NCI-H460 (cell line): ENCODE data around the gene C1orf167. TPM values are rescaled to one million over a fixed set of nuclear protein-coding genes. Genes with fewer than 3 reads are reported as not detected.
"Not testable (repeated sequence)": the region's sequence is repeated elsewhere in the genome, so short reads cannot be mapped to it uniquely, and the experiment has no call there.

ENCODE experiments used
- DNase-seq: peaks from one replicate; pipeline ENCODE4 v3.0.0-alpha.2; 2016; ENCODE audit warnings: low read depth; ENCODE audit errors: extremely low read depth
- total RNA-seq: library from RNA; depleted of rRNA; stranded (reverse); fragments of >200 nt; shearing (Covaris generic); gene quantifications from 2 replicates; pipeline ENCODE4 v1.2.3, GENCODE V29; 2014

Gene C1orf167
- total RNA-seq, 1 experiment from 2014 or later: not detected

GRCh38 chr1:11799896-11800295 is 37.9 kb downstream of the C1orf167 start:
- no peak for DNase-seq

GRCh38 chr1:11800391-11800755 is 38.4 kb downstream of the C1orf167 start:
- DNase-seq: no peak

DNA sequence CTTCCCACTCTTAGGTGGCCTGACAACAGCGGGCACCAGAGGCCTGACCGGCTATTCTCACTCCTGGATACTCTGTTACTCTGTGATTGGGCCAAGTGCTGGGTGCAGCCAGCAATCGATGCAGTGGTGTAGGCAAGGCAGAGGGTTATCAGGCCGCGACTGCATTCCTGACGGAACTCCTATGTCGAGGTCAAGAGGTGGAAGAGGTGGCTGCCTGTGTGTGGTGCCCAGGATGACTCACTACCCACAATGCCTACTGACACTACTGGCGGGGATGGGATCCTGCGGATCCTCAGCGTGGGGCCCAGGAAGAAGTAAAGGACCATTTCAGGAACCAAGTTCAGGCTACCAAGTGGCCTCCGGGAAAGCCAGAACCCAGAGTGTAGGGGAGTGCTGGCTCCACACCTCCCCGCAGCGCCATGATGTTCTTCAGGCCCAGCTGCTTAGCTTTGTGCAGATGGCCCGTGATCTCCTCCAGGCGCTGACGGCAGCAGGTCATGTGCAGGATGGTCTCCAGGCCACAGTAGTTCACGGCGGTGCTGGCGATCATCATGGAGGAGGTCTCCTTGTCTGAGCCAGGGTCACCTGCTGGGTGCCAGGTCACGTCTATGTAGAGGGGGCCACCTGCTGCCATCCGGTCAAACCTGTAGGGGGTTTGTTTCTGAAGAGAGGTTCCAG is 38.9 kb downstream of the C1orf167 start:
- DNase-seq: no peak

- DNase-seq: no peak
Observed at GRCh38 chr1:11802616-11802972, 40.6 kb downstream of the C1orf167 start.

DNA sequence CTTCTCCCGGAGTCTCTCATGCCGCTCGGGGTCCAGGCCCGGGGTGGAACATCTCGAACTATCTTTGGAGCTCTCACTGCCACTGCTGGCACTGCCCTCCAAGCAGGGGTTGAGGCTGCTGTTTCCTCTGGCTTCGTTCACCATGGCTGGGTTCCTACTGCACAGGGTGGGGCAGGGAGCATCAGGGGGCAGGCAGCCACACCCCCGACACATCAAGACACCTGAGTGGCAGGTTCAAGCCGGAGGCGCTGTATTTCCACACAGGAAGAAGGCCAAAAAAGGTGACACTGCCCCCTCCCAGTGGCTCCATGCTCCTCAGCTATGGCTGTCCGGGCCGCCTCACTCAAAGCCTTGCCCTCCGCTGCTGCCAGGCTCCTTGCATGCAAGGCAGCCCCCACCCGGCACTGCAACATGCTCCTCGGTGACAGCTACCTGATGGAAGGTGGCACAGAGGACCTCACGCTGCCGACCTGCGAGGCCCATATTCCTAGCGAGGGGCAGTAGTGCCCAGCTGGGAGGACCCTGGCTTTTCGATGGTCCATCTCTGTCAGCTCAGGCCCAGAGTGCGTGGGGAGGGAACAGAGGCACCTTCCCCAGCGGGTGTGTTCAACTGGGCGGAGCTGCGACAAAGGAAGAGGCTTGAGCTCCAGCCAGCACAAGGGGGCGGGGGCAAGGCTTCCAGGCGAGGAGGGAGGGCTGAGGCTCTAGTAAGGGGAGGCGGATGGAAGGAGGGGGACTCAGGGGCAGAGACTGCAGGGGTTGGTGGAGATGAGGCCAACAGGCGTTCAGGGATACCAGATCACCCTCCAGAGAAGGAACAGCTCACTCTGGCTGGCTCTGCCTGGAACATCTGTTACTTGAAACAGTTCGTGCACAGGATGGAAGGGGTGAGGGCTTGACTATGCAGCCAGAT is 41.2 kb downstream of the C1orf167 start:
- peak; percentile 40 for DNase-seq

- not testable (repeated sequence) for DNase-seq
Observed at GRCh38 chr1:11803924-11804665, 42.1 kb downstream of the C1orf167 start.

GRCh38 chr1:11804666-11805421 is 42.9 kb downstream of the C1orf167 start:
- no peak for DNase-seq

DNA sequence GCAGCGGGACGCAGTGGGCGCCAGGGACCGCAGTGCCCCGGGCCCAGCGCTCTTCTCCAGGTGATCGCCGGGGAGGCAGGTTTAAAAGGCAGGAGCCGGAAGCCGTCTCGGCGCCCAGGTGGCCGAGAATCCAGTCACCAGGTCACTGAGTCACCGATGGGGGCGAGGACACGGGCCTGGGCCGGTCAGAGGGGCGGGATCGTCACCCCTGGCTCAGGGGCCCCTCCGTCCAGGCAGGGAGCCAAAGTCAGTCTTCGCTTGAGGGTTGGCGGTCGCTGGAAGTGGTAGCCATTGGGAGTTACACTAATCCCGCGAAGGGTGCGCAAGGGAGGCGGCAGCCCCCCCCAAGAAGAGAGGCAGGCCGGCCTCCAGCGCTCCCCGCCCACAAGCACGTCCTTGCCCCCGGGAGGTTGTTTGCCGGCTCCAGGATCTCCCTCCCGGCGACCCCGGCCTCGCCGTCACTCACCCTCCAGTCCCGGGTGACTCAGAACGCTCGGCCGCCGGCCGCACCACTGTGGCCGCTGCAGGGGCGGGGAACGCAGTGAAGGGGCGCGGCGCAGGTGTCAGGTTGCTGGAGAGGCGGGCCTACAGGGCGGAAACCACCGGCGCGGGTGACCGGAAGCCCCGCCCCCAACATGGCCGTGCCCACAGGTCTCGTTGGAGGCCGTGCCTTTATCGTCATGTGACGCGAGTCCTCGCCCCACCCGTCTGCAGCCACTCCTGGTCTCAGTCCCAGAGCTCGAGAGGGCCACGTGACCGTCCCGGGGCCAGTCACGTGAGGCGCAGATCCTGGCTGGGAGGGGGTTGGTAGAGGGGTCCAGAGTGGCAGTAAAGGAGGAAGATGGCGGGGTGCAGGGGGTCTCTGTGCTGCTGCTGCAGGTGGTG is 43.7 kb downstream of the C1orf167 start, which contains the start of the genes CLCN6 and MTHFR:
TSS of gene CLCN6 (plus strand) at position 770 of the 885 bp plus-strand sequence. CDS start at position 842, 72 bp downstream.
TSS of gene MTHFR (minus strand) at position 543 of the 885 bp plus-strand sequence. CDS start 2,848 bp downstream, outside the sequence.
- DNase-seq: peak; percentile 97

DNA sequence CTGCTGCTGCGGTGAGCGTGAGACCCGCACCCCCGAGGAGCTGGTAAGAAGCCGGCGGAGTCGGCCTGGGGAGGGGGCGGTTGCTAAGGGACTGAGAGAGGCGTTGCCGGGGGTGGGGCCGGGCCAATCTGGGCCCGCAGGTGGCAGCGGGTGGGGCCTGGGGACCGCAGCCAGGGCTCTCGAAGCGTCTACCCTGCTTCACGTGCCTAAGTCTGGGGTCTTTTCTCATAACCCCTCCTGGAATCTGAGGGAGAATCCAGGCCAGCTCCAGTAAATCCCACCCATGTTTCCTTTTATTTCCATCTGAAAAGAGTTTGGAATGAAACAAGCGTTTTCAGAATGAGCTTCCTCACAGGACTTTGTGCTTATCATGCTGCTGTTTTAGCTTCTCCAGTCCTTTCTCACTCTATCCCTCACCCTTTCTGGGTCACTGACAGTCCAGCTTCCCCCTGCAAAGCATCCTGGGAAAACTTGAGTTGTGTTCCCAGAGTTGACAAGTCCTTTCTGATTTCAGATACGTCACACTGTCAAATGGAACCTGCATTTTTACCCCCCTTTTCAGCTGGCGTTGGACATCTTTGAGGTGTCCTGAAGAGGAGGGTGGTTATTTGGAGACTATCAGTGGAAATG is 44.4 kb downstream of the C1orf167 start:
- no peak for DNase-seq

GRCh38 chr1:11807133-11807532 is 45.1 kb downstream of the C1orf167 start:
- no peak for DNase-seq

- DNase-seq: no peak
Observed at GRCh38 chr1:11813021-11813420, 51.0 kb downstream of the C1orf167 start.

DNA sequence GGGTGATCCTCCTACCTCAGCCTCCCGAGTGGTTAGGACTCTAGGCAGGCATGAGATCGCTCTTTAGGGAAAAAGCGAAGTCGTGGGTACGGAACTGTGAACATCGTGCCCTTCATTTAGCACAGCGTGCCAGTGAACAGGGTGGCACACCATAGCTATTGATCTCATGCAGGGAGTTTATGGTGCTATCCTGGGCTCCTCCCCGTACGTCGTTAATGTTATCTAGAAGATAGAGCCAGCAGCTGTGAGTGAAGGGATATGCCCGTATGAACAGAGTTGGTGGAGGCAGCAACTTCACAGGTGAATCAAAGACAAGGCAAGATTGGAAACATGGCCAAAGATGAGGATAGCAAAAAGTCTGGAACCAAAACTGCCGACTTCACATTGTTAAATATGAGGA is 55.2 kb downstream of the C1orf167 start:
- DNase-seq: no peak

- no peak for DNase-seq
Observed at GRCh38 chr1:11822091-11822490, 60.1 kb downstream of the C1orf167 start.

DNA sequence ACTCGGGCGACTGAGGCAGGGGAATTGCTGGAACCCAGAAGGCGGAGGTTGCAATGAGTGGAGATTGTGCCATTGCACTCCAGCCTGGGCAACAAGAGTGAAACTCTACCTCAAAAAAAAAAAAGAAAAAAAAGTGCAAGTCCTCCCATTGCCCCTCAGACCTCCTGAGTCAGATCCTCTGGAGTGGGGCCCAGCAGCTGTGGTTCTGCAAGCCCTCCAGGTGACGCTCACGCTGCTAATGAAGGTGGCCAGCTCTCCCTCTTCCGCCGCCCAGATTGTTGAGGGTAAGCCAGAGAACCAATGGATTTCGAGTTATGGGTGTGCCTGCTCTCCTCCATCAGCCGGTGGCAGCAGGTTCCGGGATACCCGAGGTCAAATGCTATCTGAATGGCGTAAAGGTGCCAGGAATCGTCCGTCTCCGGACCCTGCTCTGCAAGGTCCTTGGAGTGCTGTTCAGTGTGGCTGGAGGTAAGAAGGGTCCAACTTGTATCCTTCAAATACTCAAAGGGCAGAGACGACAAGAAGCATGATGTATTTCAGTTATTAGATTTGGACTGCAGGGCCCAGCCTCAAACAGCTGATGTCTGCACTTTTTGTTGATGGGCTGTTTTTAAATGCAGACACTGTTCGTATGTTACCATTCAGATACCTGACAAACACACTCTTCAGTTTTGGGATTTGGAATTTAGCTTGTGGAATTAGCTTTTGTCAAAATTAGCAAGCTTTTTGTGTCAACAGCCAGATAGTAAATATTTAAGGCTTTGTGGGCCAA is 61.6 kb downstream of the C1orf167 start:
- DNase-seq: no peak

GRCh38 chr1:11825131-11825530 is 63.1 kb downstream of the C1orf167 start:
- DNase-seq: no peak

DNA sequence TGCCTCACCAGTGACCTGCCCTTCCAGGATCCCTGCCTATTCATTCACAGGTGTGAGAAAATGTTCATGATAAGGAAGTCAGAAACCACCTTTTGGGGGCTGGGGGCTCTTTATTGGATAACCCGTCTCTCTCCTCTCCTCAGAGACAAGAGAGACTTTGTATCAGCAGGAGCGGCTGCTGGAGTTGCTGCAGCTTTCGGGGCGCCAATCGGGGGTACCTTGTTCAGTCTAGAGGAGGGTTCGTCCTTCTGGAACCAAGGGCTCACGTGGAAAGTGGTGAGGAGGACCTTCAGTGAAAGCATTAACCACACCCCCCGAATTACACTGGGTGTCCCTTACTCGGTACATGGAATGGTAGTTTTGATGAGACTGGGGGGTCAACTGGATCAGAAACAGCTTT is 65.0 kb downstream of the C1orf167 start:
- DNase-seq: no peak

- DNase-seq: no peak
Observed at GRCh38 chr1:11828511-11828910, 66.5 kb downstream of the C1orf167 start.
